ENCODE data around the gene USP13.
"Not testable (repeated sequence)": the region's sequence is repeated elsewhere in the genome, so short reads cannot be mapped to it uniquely, and the experiment has no call there.

Gene USP13

DNA sequence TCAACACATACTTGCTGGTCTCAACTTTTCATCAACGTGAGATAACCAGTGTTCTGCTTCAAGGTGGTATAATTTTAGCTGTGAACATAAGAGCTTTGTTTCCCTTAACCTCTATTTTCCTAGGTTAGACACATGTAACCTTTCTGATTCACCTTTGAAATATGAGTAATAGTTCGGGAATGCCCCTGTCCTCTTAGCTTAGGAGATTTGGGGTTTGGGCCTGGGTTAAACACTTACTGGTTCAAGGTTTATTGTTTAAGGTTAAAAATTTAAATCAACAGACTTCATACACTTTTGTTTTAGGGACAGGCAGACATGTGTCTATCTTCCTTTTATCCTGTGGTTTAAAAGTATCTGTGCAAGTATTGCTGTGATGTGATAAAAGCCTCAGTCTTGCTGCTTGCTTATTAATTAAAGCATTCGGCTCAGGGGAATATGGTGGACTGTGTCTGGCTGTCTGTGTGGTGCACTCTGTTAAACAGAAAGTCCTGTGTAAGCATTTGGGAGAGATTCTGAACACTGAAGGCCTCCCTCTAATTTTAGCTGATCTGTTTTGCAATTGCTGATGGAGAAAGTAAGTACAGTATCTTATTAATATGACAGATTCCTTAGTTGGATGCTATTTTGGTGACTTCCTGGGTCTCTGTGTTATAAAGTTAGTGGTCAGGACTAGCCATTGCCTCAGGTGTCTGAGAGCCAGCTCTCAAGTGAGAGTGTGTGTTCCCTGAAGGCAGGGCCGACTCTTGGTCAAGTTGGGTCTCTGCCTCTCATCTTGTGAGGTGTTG lies 81.8 kb downstream of the USP13 start:
- no peak for DNase-seq

DNA sequence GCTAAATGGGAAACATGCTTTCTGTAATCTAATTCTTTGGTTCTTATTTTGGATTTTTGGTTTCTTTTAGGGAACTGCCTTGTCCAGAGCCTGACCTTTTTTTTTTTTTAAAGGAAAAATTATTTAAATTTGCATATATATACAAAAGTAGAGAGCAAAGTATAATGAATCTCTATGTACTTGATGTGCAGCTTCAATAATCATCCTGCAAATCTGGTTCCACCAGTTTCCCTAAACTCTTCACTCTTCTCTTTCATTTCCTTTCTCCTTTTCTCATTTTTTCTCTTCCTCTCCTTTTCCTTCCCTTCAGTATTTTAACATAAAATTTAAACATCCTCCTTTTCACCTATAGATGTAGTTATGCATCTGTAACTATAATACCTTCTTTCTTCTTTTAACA lies 82.5 kb downstream of the USP13 start:
- no peak for DNase-seq

DNA sequence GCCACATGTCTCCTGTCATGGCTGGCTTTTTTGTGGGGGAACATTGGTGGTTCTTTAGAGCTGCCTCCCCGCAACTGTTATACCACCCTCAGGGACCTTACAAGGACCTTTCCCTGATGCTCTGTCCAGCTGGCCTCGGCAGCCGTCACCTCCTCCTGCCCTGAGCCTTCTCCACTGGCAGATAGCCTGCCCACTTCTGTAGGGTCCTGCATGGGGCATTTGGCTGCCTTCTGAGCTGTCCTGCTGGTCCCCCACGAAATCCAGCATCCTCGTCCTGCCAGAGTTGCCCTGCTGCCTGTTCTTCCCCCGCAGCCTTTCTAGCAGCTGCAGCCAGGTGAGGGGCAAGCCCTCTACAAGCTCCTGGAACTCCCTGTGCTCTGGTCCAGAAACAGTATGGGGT lies 86.2 kb downstream of the USP13 start:
- DNase-seq, result no peak

DNA sequence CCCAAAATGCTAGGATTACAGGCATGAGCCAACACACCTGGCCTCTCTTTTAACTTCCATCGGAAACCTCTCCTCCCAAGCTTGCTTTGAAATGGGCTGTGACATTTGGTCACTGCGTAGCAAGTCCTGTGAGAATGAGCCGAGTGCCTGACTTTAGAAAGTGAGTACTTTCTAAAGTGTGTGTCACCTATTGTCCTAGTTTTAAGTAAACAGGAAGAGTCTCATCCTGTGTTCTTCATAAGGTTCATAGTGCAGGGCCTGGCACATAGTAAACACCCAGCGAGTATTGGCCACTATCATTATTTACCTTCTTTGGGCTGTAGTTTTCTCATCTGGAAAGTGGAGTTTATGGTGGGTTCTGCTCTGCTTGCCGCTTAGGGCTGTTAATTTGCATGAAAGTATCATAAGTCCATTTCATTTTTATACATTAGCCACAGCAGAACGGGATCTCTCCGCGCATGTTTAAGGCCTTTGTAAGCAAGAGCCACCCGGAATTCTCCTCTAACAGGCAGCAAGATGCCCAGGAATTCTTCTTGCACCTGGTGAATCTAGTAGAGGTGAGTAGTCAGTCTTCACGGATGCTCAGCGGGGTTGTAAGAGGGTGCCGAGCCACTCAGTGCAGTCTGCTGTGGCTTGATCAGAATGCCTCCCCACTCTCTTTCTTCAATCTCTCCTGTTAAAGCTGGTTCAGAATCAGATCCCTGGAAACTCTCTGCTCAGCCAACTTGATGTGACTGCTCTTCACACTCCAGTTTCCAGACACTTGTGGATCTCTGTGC lies 87.2 kb downstream of the USP13 start:
- no peak for DNase-seq

DNA sequence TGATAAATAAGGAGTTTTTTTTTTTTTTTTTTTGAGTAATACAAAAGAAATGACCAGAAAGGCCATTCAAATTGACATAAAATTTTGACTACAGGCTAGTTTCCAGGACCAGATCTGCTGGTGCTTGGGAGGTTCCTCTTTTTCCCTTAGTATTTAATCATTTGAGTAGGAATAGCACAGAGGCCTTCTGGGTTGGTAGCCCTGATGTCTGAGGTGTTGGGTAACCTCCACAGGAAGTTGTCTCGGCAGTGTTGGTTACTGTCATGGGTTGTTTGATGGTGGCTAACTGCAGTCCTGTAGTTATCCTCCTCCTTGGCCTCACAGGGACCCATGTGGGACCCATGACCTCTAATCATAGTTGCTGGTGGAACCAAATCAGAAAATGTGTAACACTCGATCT lies 91.1 kb downstream of the USP13 start:
- peak; percentile 72 to 86 (median 76) for DNase-seq

DNA sequence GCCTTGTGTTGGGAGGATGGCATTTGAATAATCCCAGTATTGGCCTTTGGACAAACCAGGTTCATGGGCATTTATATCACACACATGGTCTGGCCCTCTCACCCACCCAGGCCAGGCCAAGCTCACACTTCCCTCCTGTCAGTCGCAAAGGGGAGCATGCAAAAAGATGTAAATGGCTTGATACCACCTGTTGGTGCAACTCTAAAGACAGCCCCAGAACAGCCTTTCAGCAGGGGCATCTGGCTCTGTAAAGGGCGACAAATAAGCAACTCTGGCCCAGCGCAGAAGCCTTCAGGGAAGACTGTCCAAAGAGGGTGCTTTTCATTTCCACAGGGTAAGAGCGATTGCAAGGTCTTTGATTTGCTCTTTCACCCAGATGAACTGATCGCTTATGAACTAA lies 91.8 kb downstream of the USP13 start:
- no peak for DNase-seq

DNA sequence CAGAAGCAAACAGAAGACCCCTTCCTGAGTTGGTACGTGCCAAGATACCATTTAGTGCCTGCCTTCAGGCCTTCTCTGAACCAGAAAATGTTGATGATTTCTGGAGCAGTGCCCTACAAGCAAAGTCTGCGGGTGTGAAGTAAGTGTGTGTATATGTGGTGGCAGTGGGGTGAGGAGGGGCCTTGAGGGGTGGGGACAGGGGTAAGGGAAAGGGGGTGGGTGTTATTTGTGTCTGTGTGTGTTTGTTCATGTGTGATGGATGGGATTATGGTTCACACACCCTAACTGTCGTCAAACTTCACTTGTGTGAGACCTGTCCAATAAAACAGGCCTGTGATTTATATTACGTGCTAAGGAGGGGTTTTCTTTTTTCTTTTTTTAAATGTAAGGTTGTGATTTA lies 92.2 kb downstream of the USP13 start:
- DNase-seq, result no peak

DNA sequence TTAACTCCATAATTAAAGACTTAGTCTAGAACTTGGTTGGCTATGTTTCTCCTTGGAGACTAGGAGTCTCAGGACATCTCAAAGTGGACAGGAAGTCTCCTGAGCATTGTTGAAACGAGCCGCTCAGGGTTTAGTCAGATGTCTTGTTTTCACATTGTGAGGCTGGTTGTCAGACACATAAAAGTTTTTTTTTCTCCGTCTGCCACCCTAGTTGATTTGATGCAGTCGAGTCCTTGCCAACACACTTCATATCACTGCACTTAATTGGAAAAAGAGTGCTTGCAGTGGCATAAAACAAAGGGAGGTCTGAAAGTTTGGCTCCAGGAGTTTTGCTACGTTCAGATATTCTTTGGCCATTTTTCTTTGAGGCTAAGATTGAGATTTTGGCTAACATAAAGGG lies 92.9 kb downstream of the USP13 start:
- no peak for DNase-seq

DNA sequence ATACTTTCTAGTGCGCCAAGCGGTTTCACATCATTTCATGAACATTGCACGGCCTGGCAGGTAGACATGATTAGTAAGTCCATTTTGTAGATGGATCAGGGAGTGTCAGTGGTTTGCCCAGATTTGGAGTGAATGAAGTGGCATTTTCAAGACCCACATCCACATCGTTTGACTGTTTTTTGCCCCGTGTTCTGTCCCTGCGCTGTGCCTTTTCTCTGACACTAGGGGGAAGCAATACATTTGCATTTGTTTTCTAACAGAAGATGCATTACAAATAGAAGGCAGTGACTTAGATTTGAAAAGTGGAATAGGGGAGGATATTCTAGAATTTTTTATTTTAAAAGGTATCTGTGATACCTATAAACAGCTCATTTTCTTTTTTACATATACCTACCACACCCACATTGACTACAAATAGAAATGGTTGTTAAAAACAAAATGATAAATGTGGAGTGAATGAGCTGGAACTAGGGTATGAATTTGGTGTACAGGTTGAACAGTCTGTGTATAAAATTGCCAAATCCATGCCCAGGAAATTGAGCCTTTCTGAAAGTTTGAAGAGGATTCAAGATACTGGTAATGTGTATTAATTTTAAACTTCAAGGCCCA lies 98.0 kb downstream of the USP13 start:
- peak; percentile 26 to 50 (median 44) for DNase-seq

DNA sequence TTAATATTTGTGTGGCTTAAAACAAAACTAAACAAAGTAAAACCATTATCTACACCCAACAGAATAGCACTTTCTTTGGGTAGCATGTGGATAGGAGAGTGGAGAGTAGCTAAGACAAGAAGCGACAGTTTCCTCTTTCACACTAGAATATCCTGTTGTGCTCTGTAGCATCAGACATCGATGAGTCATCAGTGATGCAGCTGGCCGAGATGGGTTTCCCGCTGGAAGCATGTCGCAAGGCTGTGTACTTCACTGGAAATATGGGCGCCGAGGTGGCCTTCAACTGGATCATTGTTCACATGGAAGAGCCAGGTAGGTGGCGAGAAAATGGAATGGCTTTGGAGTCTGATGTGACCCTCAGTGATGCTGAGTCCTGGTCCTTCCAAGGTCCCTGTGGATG lies 108.1 kb downstream of the USP13 start:
- peak; percentile 35 to 66 (median 56) for DNase-seq

DNA sequence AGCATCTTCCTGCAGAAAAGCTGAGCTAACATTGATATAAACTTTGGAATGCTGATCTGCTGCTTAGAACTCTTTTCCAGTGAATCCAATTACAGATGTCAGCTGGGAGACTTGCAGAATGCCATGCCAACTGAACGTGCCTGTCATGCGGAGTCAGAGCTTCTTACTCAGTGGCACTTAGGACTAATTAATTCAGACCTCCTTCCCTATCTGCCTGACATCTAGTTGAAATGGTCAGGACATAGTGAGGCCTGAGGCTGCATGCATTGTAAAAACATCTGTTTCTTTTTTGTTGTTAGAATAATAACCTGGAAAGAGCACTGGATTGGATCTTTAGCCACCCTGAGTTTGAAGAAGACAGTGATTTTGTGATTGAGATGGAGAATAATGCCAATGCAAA lies 112.6 kb downstream of the USP13 start:
- no peak for DNase-seq

DNA sequence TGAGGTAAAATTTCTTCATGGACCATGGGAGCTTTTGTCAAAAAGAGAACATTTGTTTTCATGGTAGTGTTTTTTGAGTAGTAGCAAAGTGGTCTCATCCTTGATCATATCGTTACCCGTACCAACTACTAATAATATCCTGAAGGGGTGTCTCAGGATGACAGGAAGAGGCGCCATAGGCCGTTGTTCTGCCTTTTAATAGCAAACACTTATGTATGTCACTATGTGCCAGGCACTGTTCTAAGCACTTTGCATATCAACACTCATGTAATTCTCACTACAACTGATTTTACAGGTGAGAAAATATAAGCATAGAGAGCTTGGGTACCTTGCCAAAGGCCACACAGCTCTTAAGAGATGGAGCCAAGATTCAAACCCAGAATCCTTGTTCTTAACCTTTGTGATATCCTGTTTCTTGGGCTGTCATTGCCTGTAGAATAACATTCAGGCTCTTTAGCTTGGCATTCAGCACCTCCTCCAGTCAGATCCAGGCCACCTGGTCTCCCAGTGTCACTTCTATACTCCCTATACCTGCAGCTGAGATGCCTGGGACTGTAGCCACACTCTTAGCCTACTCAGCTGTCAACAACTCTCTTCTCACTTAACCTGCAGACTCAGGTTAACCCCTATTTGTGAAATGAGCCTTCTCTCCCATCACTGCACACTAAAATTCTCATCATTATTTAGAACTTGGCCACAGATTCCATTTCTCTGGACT lies 113.7 kb downstream of the USP13 start:
- DNase-seq, result no peak

DNA sequence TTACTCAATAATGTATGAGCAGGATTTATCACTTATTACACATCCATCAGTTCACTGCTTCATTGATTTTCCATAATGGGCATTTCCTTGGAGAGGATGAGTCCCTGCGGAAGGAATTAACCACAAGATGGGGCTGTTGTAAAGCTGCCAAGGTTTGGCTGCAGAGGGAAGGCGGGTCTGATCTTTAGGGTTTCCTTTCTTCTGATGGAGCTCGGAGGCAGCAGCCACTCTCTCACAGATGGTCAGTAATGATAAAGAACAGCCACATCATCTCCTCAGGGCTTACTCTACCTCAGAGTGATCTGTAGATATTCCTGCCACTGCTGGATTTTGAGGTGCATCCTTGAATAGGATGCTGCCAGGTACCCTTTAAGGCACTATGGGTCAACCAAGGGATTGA lies 115.2 kb downstream of the USP13 start:
- DNase-seq, result peak; percentile 34 to 58 (median 48)

DNA sequence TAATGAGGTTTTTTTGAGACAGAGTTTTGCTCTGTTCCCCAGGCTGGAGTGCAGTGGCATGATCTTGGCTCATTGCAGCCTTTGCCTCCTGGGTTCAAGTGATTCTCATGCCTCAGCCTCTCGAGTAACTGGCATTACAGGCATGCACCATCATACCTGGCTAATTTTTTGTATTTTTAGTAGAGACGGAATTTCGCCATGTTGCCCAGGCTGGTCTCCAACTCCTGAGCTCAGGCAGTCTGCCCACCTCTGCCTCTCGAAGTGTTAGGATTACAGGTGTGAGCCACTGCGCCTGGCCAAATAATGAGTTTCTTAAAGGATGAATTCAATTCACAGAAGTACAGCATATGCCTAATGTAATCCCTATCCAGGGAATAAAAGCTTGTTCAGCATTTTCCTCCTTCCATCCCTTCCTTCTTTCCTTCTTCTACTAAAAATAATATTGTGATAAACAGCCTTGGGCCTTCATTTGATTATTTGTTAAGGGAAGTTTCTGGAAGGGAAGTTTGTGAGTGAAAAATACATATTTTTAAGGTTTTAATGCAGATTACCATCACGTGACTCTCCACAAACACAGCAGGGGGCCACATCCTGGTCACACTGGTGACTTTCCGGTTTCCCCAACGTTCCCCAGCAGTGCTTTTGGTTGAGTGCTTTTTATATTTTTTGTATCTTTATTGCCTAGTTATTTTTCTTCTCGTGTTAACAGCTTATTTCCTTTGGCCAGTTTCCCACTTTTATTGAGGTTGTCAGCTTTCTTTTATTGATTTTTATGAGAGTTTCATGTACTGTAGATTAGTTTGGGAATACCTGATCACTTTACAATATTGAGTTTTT lies 116.8 kb downstream of the USP13 start:
- no peak for DNase-seq

DNA sequence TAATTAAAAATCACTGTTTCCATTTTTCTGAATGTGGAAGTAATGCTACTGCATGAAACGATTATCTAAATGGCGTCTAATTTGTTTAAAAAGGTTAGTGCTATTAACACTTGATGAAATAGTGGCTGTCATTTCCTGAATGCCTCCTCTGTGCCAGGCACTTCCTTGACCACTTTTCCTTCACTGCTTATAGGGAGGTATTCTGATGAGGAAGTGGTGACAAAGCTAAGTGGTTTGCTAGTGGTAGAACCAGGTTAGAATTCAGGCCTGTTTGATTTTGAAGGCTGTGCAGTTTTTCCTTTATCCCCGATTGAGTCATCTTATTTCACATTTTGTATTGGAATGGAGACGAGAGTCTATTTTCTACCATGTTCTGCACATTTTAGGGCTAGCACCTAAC lies 119.0 kb downstream of the USP13 start:
- no peak for DNase-seq

DNA sequence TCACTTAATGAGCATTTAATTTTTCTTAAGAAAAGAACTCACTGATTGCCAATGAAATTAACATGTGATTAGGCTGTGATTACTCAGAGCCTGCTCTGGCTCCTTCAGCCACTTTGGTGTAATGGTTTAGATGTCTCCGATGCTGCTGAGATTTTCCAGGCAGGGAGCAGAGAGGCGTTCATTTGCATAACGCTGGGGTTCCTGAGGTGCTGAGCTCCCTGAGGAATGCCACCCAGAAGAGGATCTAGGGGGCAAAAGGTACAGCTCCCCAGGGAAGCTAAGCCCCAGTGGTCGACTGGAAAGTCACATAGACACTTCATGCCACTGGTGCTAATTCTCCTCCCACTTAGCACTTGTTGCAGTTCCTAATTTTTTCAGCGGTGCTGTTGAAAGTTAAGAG lies 119.5 kb downstream of the USP13 start:
- no peak for DNase-seq

DNA sequence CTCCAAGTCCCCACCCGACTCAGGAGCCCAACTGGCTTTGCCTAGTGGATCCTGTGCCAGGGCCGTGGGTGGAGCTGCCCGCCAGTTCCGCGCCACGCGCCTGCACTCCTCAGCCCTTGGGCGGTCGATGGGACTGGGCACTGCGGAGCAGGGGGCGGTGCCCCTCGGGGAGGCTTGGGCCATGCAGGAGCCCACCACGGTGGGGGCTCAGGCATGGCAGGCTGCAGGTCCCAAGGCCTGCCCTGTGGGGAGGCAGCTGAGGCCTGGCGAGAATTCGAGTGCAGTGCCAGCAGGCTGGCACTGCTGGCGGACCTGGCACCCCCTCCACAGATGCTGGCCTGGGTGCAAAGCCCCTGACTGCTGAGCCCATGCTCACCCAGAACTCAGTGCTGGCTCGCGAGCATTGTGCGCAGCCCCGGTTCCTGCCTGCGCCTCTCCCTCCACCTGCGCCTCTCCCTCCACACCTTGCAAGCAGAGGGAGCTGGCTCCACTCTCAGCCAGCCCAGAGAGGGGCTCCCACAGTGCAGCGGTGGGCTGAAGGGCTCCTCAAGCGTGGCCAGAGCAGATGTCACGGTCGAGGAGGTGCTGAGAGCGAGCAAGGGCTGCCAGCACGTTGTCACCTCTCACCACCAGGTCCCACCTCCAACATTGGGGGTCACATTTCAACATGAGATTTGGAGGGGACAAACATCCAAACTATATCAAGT lies 122.7 kb downstream of the USP13 start:
- DNase-seq, result no peak

DNA sequence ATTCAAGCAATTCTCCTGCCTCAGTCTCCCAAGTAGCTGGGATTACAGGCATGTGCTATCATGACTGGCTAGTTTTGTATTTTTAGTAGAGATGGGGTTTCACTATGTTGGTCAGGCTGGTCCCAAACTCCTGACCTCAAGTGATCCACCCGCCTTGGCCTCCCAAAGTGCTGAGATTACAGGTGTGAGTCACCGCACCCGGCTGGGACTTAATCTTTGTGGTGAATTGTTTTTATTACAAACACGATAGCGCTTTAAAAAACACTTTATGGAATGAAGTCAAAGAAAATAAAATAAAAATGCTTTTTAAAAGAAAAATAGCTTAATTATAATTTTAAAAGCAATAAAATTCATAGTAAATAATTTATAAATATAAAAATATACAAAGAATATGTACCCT lies 130.0 kb downstream of the USP13 start:
- DNase-seq, result not testable (repeated sequence)

DNA sequence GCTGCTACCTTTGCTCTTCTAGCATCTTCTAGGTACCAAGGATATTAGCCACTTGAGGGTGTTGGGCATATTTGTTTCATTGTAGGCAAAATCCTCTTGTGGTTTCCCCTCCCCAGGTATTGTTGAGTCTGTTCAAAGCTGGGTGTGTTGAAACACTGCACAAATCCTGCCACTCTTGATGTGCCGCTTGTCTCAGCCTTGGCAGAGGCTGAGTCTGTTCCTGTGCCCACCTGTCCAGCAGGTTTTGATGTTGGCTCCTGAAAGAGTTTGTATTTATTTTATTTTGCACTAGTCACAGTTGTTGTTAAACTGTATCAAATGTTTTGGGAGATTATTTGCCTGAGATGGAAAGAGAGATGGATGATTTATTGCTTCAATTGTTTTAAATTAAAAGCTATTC lies 136.2 kb downstream of the USP13 start:
- DNase-seq, result no peak

DNA sequence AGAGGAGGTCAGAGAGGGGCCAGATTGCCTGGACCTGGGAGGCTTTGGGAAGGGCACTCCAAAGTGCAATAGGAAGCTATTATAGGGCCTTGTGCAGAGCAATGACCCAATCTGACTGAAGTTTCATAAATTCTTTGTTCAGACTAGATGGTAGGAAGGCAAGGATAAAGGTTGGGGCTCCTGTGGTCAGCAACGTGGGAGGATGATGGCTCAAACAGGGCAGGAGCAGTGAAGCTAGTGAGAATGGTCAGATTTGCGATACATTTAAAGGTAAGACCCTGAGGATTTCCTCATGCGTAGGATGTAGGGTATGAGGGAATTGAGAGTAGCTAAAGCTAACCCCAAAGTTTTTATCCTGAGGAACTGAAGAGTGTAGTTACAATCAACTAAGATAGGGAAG lies 139.0 kb downstream of the USP13 start:
- DNase-seq, result no peak

DNA sequence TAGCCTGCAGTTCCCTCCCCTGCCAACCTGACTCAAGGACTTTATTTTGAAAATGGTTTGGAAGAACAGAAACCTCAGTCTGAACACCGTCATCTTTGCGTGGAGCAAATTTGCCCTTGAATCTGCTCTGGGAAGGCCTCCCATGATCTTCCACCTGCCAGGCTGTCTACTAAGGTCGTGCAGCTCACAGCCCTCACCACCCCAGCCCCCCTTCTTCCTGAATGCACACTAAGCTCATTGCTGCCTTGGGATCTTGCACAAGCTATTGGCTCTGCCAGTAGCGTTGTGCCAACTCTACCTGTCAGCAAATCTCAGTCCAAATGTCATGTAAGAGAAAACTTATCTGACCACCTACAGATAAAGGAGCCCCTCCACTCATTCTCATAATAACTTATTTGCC lies 141.5 kb downstream of the USP13 start:
- DNase-seq, result no peak

DNA sequence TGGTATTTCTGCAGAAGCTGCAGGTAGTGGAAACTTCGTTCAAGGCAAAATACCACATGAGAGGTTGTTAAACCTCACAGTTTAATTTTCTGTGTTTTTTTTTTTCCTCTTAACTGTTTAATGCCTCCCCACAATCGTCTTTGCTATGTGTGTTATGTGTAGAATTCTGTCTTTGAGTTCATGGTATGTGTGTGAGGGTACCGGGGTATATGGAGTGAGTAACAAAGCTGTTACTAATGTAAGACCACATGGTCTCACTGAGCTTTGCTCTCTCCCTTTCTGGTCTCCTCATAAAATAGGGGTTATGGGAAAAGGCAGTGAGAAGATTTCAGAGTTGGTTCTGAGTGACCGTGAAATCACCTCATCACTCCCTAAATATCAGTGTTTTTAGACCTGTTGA lies 143.6 kb downstream of the USP13 start:
- no peak for DNase-seq
